Skin of body (tissue), 2 donors: ENCODE data around the gene SNAPC5. TPM values are rescaled to one million over a fixed set of nuclear protein-coding genes. Genes with fewer than 3 reads are reported as not detected.
A peak's percentile ranks its signal among the peaks of the same experiment; 100 is the strongest.
"Not testable (repeated sequence)": the region's sequence is repeated elsewhere in the genome, so short reads cannot be mapped to it uniquely, and the experiment has no call there.

Source experiments
- DNase-seq: peaks from one replicate; lab custom pipeline; 2025; lab: John Stamatoyannopoulos, UW
- total RNA-seq: library from RNA; depleted of rRNA; stranded (reverse); fragments of >200 nt; gene quantifications from one replicate; pipeline ENCODE4 v1.2.3, GENCODE V29; 2014

The SNAPC5 gene
- total RNA-seq, 1 donor from 2014 or later: 10.8 TPM

- no peak for DNase-seq
Observed at GRCh38 chr15:66491846-66492245, 5.7 kb downstream of the SNAPC5 start.

- no peak for DNase-seq
Observed at GRCh38 chr15:66489179-66489791, 8.3 kb downstream of the SNAPC5 start.

- no peak for DNase-seq
Observed at GRCh38 chr15:66488525-66488924, 9.0 kb downstream of the SNAPC5 start.

GRCh38 chr15:66486887-66487286, 10.7 kb downstream of the SNAPC5 start:
- no peak for DNase-seq

GRCh38 chr15:66484539-66485112, 12.9 kb downstream of the SNAPC5 start:
- no peak for DNase-seq

- no peak for DNase-seq
Observed at GRCh38 chr15:66483131-66483566, 14.4 kb downstream of the SNAPC5 start.

GRCh38 chr15:66482539-66482938, 15.0 kb downstream of the SNAPC5 start:
- DNase-seq: no peak

GRCh38 chr15:66481107-66481856, 16.3 kb downstream of the SNAPC5 start:
- no peak for DNase-seq

GRCh38 chr15:66480267-66480666, 17.3 kb downstream of the SNAPC5 start:
- DNase-seq: no peak

GRCh38 chr15:66477011-66477410, 20.6 kb downstream of the SNAPC5 start:
- DNase-seq: no peak

- no peak for DNase-seq
Observed at GRCh38 chr15:66476535-66476934, 21.0 kb downstream of the SNAPC5 start.

GRCh38 chr15:66474963-66475362, 22.6 kb downstream of the SNAPC5 start:
- DNase-seq: no peak

- DNase-seq: no peak
Observed at GRCh38 chr15:66474135-66474534, 23.4 kb downstream of the SNAPC5 start.

- DNase-seq: peak; percentile 62
Observed at GRCh38 chr15:66472176-66472999, 25.2 kb downstream of the SNAPC5 start.

- DNase-seq: not testable (repeated sequence)
Observed at GRCh38 chr15:66470825-66471224, 26.7 kb downstream of the SNAPC5 start.

- not testable (repeated sequence) for DNase-seq
Observed at GRCh38 chr15:66467162-66468040, 30.2 kb downstream of the SNAPC5 start.

GRCh38 chr15:66465294-66465693, 32.3 kb downstream of the SNAPC5 start:
- not testable (repeated sequence) for DNase-seq

GRCh38 chr15:66462627-66463026, 34.9 kb downstream of the SNAPC5 start:
- peak; percentile 8 for DNase-seq

GRCh38 chr15:66461917-66462316, 35.6 kb downstream of the SNAPC5 start:
- DNase-seq: no peak

- DNase-seq: not testable (repeated sequence)
Observed at GRCh38 chr15:66461294-66461693, 36.3 kb downstream of the SNAPC5 start.
